ENCODE results near the gene AATK. TPM values are rescaled to one million over a fixed set of nuclear protein-coding genes. Genes with fewer than 3 reads are reported as not detected.

AATK gene
- total RNA-seq, 4 donors from 2014 or later, result 0.51 to 5.9 (median 3.0) TPM

DNA sequence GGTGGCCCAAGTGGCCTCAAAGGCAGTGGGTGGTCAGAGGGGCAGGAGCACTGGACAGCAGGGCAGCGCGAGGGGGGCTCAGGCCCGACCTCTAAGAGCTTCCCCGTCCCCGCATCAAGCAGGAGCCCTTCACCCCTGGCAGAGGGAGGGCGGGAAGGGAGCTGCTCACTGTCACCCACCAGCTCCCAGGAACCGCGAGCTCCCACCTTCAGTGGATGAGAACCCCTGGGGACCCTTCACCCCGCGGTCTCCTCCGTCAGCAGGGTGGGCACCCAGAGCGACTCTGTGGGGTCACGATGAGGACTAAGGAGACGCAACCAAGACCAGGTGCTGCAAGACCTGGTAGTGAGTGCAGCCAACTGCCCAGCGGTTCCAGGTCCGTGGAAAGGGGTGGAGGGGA, 43.1 kb upstream of the AATK start:
- no peak for TF ChIP-seq POLR2A (IDR thresholded peaks at IDR 0.05)
- TF ChIP-seq, protein P1, sequence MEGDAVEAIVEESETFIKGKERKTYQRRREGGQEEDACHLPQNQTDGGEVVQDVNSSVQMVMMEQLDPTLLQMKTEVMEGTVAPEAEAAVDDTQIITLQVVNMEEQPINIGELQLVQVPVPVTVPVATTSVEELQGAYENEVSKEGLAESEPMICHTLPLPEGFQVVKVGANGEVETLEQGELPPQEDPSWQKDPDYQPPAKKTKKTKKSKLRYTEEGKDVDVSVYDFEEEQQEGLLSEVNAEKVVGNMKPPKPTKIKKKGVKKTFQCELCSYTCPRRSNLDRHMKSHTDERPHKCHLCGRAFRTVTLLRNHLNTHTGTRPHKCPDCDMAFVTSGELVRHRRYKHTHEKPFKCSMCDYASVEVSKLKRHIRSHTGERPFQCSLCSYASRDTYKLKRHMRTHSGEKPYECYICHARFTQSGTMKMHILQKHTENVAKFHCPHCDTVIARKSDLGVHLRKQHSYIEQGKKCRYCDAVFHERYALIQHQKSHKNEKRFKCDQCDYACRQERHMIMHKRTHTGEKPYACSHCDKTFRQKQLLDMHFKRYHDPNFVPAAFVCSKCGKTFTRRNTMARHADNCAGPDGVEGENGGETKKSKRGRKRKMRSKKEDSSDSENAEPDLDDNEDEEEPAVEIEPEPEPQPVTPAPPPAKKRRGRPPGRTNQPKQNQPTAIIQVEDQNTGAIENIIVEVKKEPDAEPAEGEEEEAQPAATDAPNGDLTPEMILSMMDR (IDR thresholded peaks at IDR 0.05), result no peak
- H3K36me3 ChIP-seq, result no peaks in the 10 kb centered on the region
- no peaks in the 10 kb centered on the region for H3K4me1 ChIP-seq
- intact Hi-C loops (cut with DNase I; ENCODE audit: low total_unique reads), result no loop called here
- H3K27me3 ChIP-seq, result no peaks in the 10 kb centered on the region
- H3K9me3 ChIP-seq, result no peaks in the 10 kb centered on the region
- no peak overlapping the region for H3K4me3 ChIP-seq
- no peak for DNase-seq
- H3K27ac ChIP-seq, result no peak overlapping the region

DNA sequence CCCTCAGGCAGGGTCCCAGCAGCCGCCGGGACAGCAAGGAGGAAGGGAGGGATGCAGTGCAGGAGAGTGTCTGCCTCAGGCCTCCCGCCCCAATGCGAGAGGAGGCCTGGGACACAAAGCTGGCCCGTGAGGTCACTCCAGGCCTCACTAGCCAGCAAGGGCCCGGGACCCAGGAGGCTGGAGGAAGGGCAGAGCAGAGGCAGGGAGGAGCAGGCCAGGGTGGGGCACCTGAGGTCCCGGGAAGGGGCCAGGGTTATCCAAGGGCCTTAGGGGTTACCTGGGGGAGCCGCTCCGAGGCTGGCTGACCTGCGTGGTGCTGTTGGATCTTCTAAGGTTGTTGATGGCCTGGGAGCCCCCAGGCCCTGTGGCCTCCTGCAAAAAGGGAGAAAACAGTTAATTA, 42.6 kb upstream of the AATK start:
- Histone ChIP-seq H3K36me3 (no peaks in the 10 kb centered on the region), H3K9me3 (no peaks in the 10 kb centered on the region), H3K4me1 (no peaks in the 10 kb centered on the region), H3K27ac (no peak overlapping the region), H3K27me3 (no peaks in the 10 kb centered on the region), H3K4me3 (no peak overlapping the region)
- no peak for DNase-seq
- intact Hi-C loops (cut with DNase I; ENCODE audit: low total_unique reads), result no loop called here
- TF ChIP-seq, protein P1 (IDR thresholded peaks at IDR 0.05), result no peak
- TF ChIP-seq POLR2A (IDR thresholded peaks at IDR 0.05), result no peak

DNA sequence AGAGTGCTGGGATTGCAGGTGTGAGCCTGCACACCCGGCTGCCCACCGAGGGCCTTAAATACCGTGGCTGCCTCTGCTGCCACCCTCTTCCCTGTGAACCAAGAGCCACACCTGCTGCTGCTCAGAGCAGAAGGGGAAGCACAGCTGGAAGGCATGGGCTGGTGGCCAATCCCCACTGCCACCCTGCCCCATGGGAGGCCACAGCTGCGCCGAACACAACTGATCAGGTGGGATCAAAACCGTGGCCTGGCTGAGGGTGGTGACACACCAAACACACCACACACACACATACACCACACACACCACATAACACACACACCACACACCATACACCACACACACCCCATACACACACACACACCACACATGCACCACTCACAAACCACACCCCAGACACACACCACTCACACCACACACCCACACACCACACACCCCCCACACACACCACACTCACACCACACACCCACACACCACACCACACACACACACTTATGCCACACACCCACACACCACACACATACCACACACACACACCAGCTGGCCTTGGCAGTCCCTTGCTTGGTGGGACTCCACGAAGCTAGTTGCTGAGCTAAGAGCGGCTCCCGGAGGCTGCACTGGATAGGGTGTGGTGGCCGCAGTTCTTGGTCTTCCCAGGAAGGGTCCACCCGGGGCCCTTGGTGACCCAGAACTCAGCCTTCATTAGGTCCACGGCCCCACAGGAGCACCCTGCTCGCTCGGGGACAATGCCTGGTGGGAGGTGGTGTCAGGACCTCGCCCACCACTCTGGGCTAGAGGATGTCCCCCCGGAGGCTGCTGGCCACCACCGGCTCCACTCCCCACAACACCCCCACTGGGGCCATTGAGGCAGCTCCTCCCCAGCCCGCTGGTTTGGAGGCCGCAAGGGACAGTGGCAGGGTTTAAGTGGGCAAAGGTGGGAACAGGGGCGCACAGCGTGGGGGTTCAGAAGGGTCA, 41.9 kb upstream of the AATK start:
- Histone ChIP-seq H3K4me1 (no peaks in the 10 kb centered on the region), H3K9me3 (no peaks in the 10 kb centered on the region), H3K27me3 (no peaks in the 10 kb centered on the region), H3K27ac (no peak overlapping the region), H3K4me3 (no peak overlapping the region), H3K36me3 (no peaks in the 10 kb centered on the region)
- no peak for DNase-seq
- TF ChIP-seq, protein P1 (IDR thresholded peaks at IDR 0.05), result no peak
- no peak for TF ChIP-seq POLR2A (IDR thresholded peaks at IDR 0.05)
- intact Hi-C loops (cut with DNase I; ENCODE audit: low total_unique reads), result no loop called here

DNA sequence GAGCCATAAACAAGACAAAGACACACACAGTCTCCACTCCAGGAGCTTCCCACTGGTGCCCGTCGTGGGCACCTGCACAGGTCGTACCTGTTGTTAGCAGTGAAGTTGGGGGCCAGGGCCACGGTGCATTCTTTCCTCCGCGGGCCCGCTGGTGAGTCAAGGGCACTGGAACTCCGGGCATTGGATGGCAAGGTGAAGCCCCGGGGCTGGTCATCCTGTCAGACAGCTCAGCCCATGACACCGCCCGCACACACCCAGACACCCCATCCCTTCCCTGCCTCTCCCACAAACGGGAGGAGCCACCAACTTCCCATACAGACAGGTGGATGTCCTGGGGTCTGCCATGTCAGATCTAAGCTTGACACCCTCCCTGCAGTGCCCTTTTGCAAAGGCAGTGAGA, 40.6 kb upstream of the AATK start:
- DNase-seq, result no peak
- TF ChIP-seq, protein P1 (IDR thresholded peaks at IDR 0.05), result no peak
- no peak for TF ChIP-seq POLR2A (IDR thresholded peaks at IDR 0.05)
- H3K27me3 ChIP-seq, result no peaks in the 10 kb centered on the region
- no peak overlapping the region for H3K4me3 ChIP-seq
- no peaks in the 10 kb centered on the region for H3K36me3 ChIP-seq
- no peaks in the 10 kb centered on the region for H3K9me3 ChIP-seq
- no peaks in the 10 kb centered on the region for H3K4me1 ChIP-seq
- intact Hi-C loops (cut with DNase I; ENCODE audit: low total_unique reads), result no loop called here
- H3K27ac ChIP-seq, result no peak overlapping the region

DNA sequence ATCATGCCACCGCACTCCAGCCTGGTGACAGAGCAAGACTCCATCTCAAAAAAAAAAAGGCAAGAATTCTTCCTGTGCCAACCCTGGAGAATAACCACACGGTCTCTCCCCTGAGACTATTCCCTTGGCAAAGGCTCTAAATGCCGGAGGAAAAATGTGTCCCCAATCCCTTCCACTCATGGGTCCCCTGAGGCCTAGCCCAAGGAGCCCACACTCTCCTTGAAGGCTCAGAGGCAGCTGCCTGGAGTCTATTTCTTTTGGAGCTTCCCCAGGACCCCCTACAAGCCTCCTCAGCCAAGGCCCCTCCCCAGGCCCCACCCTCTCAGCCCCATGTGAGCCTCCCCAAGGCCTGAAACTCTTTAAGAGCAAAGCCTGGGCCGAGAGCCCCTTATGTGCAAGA, 40.1 kb upstream of the AATK start:
- intact Hi-C loops (cut with DNase I; ENCODE audit: low total_unique reads), result no loop called here
- H3K36me3 ChIP-seq, result no peaks in the 10 kb centered on the region
- H3K27me3 ChIP-seq, result no peaks in the 10 kb centered on the region
- no peaks in the 10 kb centered on the region for H3K4me1 ChIP-seq
- no peak overlapping the region for H3K4me3 ChIP-seq
- no peak for DNase-seq
- no peak overlapping the region for H3K27ac ChIP-seq
- H3K9me3 ChIP-seq, result no peaks in the 10 kb centered on the region
- TF ChIP-seq, protein P1 (IDR thresholded peaks at IDR 0.05), result no peak
- TF ChIP-seq POLR2A (IDR thresholded peaks at IDR 0.05), result no peak
